OCI-LY7 (cell line): ENCODE measurements around the gene IL18R1.

Experiments used
- EZH2phosphoT487 ChIP-seq: fragments of 200-600 bp; sonication (generic); IDR thresholded peaks from 2 replicates; pipeline ENCODE4 v1.6.1; 2018; ENCODE audit warnings: low read depth, borderline replicate concordance, mild to moderate bottlenecking, mixed run types, antibody characterized with exemption, low read length, moderate library complexity, mixed read lengths
- TF ChIP-seq, protein P1 (sequence below): fragments of 200-600 bp; sonication (generic); conservative IDR thresholded peaks from 2 replicates; pipeline ENCODE4 v1.5.1; 2014; ENCODE audit warnings: mild to moderate bottlenecking, antibody characterized with exemption, low read length, moderate library complexity, mixed read lengths

GRCh38 chr2:102391565-102391964, 36.0 kb downstream of the IL18R1 start:
- TF ChIP-seq, protein P1, sequence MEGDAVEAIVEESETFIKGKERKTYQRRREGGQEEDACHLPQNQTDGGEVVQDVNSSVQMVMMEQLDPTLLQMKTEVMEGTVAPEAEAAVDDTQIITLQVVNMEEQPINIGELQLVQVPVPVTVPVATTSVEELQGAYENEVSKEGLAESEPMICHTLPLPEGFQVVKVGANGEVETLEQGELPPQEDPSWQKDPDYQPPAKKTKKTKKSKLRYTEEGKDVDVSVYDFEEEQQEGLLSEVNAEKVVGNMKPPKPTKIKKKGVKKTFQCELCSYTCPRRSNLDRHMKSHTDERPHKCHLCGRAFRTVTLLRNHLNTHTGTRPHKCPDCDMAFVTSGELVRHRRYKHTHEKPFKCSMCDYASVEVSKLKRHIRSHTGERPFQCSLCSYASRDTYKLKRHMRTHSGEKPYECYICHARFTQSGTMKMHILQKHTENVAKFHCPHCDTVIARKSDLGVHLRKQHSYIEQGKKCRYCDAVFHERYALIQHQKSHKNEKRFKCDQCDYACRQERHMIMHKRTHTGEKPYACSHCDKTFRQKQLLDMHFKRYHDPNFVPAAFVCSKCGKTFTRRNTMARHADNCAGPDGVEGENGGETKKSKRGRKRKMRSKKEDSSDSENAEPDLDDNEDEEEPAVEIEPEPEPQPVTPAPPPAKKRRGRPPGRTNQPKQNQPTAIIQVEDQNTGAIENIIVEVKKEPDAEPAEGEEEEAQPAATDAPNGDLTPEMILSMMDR: no peak
- no peak for TF ChIP-seq EZH2phosphoT487
